Thyroid gland (tissue), 4 donors: ENCODE data around the gene GGA2.

Source experiments
- POLR2A ChIP-seq, 2 donors: fragments of 450-650 bp; IDR thresholded peaks; one replicate each; pipeline ENCODE4 v1.6.1; 2017; ENCODE audit warnings: antibody characterized with exemption in 2 of 2, mild to moderate bottlenecking in 2 of 2, moderate library complexity in 1 of 2
- TF ChIP-seq, protein P1 (sequence below), 6 experiments: fragments of 200-600 bp in 3 of 6; fragments of 450-650 bp in 3 of 6; sonication (generic) in 3 of 6; IDR thresholded peaks; one replicate each; pipeline ENCODE4 v1.5.1; 2016 to 2019; ENCODE audit warnings: antibody characterized with exemption in 6 of 6, mild to moderate bottlenecking in 2 of 6, inconsistent platforms in 1 of 6, moderate library complexity in 1 of 6

DNA sequence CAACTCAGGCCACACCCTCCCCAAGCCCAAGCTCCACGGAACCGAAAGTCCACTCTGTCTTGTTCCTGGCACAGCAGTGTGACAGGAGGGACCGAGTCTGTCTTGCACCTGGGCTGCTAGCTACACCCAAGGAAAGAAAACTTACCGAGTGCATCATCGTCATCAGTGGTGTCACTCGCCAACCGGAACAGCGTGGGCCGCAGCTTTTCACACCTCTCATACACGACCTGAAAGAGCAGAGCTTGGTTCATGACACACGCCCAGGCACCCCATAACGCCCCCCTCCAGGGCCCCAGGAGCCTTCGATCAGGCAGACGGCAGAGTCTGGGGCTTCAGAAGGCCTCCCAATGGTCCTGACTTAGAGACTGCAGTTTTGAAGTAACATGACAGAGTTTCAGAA lies 27.5 kb downstream of the GGA2 start:
- TF ChIP-seq, protein P1, sequence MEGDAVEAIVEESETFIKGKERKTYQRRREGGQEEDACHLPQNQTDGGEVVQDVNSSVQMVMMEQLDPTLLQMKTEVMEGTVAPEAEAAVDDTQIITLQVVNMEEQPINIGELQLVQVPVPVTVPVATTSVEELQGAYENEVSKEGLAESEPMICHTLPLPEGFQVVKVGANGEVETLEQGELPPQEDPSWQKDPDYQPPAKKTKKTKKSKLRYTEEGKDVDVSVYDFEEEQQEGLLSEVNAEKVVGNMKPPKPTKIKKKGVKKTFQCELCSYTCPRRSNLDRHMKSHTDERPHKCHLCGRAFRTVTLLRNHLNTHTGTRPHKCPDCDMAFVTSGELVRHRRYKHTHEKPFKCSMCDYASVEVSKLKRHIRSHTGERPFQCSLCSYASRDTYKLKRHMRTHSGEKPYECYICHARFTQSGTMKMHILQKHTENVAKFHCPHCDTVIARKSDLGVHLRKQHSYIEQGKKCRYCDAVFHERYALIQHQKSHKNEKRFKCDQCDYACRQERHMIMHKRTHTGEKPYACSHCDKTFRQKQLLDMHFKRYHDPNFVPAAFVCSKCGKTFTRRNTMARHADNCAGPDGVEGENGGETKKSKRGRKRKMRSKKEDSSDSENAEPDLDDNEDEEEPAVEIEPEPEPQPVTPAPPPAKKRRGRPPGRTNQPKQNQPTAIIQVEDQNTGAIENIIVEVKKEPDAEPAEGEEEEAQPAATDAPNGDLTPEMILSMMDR (IDR thresholded peaks at IDR 0.05): no peak
- no peak for TF ChIP-seq POLR2A (IDR thresholded peaks at IDR 0.05)
